Esophagus squamous epithelium (tissue), 4 donors: ENCODE results near the gene SAMD9.
"Not testable (repeated sequence)": the region's sequence is repeated elsewhere in the genome, so short reads cannot be mapped to it uniquely, and the experiment has no call there.

Experiments
- POLR2A ChIP-seq, 4 donors: fragments of 450-650 bp; IDR thresholded peaks; one replicate each; pipeline ENCODE4 v1.6.1; 2017; ENCODE audit warnings: antibody characterized with exemption in 4 of 4, mild to moderate bottlenecking in 4 of 4, moderate library complexity in 3 of 4
- TF ChIP-seq, protein P1 (sequence below), 6 experiments: fragments of 450-650 bp in 4 of 6; fragments of 200-600 bp in 2 of 6; sonication (generic) in 2 of 6; IDR thresholded peaks; one replicate each; pipeline ENCODE4 v1.5.1; 2016 to 2019; ENCODE audit warnings: antibody characterized with exemption in 6 of 6, mild to moderate bottlenecking in 4 of 6, moderate library complexity in 4 of 6

DNA sequence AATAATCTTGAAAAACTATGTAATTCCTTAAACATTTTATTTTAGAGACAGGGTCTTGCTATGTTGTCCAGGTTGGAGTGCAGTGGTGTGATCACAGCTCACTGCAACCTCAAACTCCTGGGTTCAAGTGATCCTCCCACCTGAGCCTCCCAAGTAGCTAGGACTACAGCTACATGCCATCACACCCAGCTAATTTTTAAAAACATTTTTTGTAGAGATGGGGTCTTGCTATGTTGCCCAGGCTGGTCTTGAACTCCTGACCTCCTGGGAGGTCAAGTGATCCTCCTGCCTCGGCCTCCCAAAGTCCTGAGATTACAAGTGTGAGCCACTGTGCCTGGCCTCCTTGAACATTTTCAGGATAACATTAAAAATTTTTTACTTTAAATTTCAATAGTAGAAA, 61.2 kb downstream of the SAMD9 start:
- not testable (repeated sequence) for TF ChIP-seq POLR2A (IDR thresholded peaks at IDR 0.05)
- TF ChIP-seq, protein P1, sequence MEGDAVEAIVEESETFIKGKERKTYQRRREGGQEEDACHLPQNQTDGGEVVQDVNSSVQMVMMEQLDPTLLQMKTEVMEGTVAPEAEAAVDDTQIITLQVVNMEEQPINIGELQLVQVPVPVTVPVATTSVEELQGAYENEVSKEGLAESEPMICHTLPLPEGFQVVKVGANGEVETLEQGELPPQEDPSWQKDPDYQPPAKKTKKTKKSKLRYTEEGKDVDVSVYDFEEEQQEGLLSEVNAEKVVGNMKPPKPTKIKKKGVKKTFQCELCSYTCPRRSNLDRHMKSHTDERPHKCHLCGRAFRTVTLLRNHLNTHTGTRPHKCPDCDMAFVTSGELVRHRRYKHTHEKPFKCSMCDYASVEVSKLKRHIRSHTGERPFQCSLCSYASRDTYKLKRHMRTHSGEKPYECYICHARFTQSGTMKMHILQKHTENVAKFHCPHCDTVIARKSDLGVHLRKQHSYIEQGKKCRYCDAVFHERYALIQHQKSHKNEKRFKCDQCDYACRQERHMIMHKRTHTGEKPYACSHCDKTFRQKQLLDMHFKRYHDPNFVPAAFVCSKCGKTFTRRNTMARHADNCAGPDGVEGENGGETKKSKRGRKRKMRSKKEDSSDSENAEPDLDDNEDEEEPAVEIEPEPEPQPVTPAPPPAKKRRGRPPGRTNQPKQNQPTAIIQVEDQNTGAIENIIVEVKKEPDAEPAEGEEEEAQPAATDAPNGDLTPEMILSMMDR (IDR thresholded peaks at IDR 0.05) = not testable (repeated sequence)
